Measurements from ENCODE around the gene TULP4. TPM values are rescaled to one million over a fixed set of nuclear protein-coding genes. Genes with fewer than 3 reads are reported as not detected.
"Not testable (repeated sequence)": the region's sequence is repeated elsewhere in the genome, so short reads cannot be mapped to it uniquely, and the experiment has no call there.

TULP4 gene
- polyA plus RNA-seq, 1 donor from 2014 or later: 42.3 TPM

DNA sequence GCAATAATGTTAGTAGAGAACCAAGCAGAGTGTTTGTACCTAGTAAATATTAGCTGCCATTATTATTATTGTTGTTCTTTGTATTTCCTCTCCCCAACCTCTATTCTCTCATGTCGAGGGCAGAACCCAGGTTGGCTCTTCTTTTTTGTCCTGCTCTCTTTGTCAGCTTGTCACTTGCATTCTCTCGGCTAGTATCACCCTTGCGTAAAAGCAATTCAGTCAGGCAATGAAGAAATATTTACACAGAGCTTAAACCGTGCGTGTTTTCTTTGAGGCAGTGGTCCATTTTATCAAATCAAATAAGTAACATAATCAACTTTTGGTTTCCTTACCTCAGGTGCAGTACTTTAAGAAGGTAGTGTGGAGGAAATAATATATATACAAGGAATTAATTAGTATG lies 83.9 kb downstream of the TULP4 start:
- peaks cover 15% of the 10 kb centered on the region for H3K36me3 Mint-ChIP-seq
- H3K9me3 Mint-ChIP-seq: peaks cover 3 to 5% (median 4%) of the 10 kb centered on the region in 3 donors
- H3K27me3 Mint-ChIP-seq: no peaks in the 10 kb centered on the region
- no peak overlapping the region for H3K27ac Mint-ChIP-seq
- H3K4me1 Mint-ChIP-seq: peaks cover 5 to 17% (median 14%) of the 10 kb centered on the region in 3 donors
- H3K4me3 Mint-ChIP-seq: no peak overlapping the region

- Mint-ChIP-seq H3K27ac (no peak overlapping the region), H3K27me3 (no peaks in the 10 kb centered on the region), H3K9me3 (peaks cover 0 to 3% (median 3%) of the 10 kb centered on the region in 3 donors), H3K4me3 (no peak overlapping the region), H3K36me3 (peaks cover 16% of the 10 kb centered on the region), H3K4me1 (peaks cover 3 to 17% (median 14%) of the 10 kb centered on the region in 3 donors)
Observed at GRCh38 chr6:158397578-158397977, 85.3 kb downstream of the TULP4 start.

DNA sequence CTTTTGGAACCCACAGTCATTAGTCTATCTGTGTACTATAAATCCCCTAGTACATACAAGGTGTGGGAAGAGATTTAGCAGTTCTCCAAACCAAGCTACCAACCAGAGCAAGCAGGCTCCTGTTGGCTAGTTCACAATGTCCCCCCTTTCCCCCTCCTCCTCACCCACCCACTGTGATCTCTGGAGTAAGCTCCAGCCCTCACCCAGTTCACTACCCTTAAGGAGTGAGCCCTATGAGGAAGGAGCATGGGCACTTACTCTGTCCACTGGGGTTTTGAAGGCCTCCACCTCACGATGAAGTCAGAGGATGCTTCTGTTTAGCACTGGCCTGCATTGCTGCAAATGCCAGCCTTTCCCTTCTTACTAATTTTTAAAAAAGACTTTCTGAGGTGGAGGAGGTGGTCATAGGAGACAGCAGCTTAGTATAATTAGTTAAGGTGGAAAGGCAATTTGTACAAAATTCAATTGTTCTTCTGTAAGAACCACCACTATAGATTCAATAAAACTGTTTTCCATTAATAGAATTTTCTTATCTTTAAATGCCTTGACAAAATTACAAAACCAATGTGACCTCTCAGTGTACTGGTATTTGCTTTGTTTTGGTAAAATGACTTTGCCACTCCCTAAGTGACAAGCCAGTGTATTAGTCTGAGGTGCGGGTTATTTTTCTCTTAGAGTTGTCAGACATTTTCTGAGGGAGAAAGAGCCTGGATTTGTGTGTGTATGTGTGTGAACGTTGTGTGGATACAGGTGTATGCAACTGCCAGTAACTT lies 86.2 kb downstream of the TULP4 start:
- Mint-ChIP-seq H3K9me3 (peaks cover 0 to 3% (median 0%) of the 10 kb centered on the region in 3 donors), H3K4me1 (peaks cover 3 to 17% (median 14%) of the 10 kb centered on the region in 3 donors), H3K27me3 (no peaks in the 10 kb centered on the region), H3K27ac (no peak overlapping the region), H3K4me3 (no peak overlapping the region), H3K36me3 (peaks cover 15% of the 10 kb centered on the region)

DNA sequence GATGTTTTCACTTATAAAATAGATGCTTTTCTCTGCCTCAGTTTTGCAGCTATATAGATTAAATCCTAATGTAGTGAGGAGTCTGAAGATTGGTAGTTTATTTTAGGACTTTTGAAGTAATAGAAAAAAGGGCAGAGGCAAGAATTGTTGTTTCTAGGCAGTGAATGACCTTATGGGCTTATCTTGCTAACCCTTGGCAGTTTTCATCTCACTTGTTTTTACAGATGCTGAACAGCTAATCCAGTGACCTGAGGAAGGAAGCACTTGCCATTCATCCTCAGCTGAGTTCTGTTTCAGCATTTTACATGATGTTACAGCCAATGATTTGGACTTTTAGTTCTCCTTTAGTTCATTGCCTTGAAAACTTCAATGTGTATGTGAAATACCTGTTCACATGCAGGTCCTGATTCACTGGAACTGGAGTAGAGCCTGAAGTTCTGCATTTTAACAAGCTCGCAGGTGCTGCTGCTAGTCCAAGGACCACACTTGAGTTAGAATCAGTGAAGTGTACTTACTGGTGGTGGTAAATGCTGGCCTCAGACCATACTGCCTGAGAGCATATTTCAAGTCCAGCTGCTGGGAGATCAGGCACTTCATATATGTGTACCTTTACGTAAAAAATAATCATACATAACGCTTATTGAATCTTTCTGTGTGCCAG lies 86.9 kb downstream of the TULP4 start:
- Mint-ChIP-seq H3K27ac (peak overlapping the region in 1 of 3 donors; percentile 6), H3K4me3 (no peak overlapping the region), H3K36me3 (peaks cover 12% of the 10 kb centered on the region), H3K4me1 (peaks cover 3 to 17% (median 13%) of the 10 kb centered on the region in 3 donors), H3K27me3 (no peaks in the 10 kb centered on the region), H3K9me3 (no peaks in the 10 kb centered on the region)

DNA sequence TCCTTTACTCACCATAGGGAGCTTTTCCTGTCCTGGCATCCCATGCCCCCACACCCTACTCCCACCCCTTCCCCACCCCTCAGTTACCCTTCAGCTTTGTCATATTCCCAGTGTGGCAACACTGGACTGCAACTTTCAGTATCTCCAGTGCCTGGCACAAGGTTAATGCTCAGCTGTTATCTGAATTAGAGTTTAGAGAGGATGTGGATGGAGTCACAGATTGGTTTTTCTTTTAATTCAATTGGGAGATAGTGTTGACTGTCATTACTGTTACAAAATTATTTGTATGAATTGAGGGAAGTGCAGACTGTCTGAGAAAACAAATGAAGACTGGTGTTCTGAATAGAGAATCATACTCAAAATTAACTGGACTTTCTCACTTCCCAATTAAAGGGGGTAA lies 89.9 kb downstream of the TULP4 start:
- no peak overlapping the region for H3K4me3 Mint-ChIP-seq
- peaks cover 12% of the 10 kb centered on the region for H3K36me3 Mint-ChIP-seq
- H3K27ac Mint-ChIP-seq: no peak overlapping the region
- no peaks in the 10 kb centered on the region for H3K27me3 Mint-ChIP-seq
- no peaks in the 10 kb centered on the region for H3K9me3 Mint-ChIP-seq
- H3K4me1 Mint-ChIP-seq: peaks cover 4 to 17% (median 9%) of the 10 kb centered on the region in 3 donors

- peaks cover 13 to 20% (median 15%) of the 10 kb centered on the region in 3 donors for H3K4me1 Mint-ChIP-seq
- H3K27ac Mint-ChIP-seq, H3K9me3 Mint-ChIP-seq, H3K27me3 Mint-ChIP-seq, H3K4me3 Mint-ChIP-seq, H3K36me3 Mint-ChIP-seq: not testable (repeated sequence)
Observed at GRCh38 chr6:158405321-158405831, 93.1 kb downstream of the TULP4 start.

DNA sequence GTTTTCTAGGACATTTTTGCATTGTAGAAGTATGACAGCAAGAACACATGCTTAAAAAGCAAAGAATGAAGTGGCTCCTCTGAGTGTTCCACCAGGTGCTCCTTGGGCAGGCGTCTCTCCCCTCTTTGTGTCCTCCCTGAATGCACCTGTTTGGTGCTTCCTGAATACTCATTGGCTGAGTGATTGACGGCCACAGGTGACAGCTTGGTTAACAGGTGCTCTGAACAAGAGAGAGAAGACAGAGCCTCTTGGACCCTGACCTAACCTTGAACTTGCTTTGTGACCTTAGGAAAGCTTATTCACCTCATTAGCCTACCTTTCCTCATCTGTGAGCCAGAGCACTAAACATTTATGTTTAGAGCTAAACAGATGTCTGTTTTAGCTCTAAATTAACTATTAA lies 93.7 kb downstream of the TULP4 start:
- H3K9me3 Mint-ChIP-seq: no peaks in the 10 kb centered on the region
- H3K36me3 Mint-ChIP-seq: peaks cover 9% of the 10 kb centered on the region
- no peaks in the 10 kb centered on the region for H3K27me3 Mint-ChIP-seq
- H3K4me1 Mint-ChIP-seq: peaks cover 13 to 20% (median 15%) of the 10 kb centered on the region in 3 donors
- H3K27ac Mint-ChIP-seq: no peak overlapping the region
- no peak overlapping the region for H3K4me3 Mint-ChIP-seq

DNA sequence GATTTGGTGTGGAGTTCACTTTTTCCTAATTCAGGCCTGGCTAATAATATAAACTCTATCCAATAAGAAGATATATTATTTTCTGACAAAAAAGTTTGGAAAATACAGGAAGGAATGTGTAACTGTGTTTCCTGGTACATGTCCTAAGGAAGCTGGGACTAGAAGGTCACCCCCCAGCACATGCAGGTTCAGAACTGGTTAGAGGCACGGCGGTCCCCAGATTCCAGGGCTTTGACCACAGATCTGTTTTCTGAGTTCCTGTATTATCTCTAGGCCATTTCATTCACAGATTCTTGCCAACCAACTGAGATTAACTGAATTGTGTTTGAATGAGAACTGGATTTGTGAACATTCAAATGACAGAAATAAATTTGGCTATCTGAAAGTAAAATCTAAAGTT lies 94.5 kb downstream of the TULP4 start:
- Mint-ChIP-seq H3K36me3 (peaks cover 9% of the 10 kb centered on the region), H3K27ac (no peak overlapping the region), H3K4me1 (peaks cover 13 to 20% (median 15%) of the 10 kb centered on the region in 3 donors), H3K27me3 (no peaks in the 10 kb centered on the region), H3K4me3 (no peak overlapping the region), H3K9me3 (no peaks in the 10 kb centered on the region)

DNA sequence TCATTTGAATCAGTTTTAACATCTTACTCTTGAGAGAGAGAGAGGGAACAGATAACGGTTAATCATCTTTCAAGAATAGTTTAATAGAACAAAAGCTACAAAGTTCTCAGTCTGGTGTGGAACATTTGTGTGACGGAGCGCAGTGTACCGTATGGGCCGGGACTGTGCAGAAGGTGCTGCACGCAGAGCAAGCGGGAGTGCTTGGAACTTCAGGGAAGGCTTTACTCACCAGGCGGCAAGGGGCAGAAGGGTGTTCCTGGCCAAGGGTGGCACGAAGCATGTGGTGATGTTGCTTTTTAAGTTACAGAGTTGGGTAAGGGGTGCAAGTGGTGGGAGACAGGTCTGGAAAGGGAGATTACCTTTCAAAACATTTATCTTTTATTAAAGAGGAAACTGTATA lies 95.7 kb downstream of the TULP4 start:
- Mint-ChIP-seq H3K4me1 (peaks cover 13 to 20% (median 15%) of the 10 kb centered on the region in 3 donors), H3K27me3 (no peaks in the 10 kb centered on the region), H3K4me3 (no peak overlapping the region), H3K9me3 (no peaks in the 10 kb centered on the region), H3K27ac (no peak overlapping the region), H3K36me3 (peaks cover 4% of the 10 kb centered on the region)

- Mint-ChIP-seq H3K9me3 (no peaks in the 10 kb centered on the region), H3K27me3 (no peaks in the 10 kb centered on the region), H3K4me3 (no peak overlapping the region), H3K4me1 (peaks cover 13 to 20% (median 15%) of the 10 kb centered on the region in 3 donors), H3K36me3 (peaks cover 7% of the 10 kb centered on the region), H3K27ac (no peak overlapping the region)
Observed at GRCh38 chr6:158408552-158409130, 96.4 kb downstream of the TULP4 start.

DNA sequence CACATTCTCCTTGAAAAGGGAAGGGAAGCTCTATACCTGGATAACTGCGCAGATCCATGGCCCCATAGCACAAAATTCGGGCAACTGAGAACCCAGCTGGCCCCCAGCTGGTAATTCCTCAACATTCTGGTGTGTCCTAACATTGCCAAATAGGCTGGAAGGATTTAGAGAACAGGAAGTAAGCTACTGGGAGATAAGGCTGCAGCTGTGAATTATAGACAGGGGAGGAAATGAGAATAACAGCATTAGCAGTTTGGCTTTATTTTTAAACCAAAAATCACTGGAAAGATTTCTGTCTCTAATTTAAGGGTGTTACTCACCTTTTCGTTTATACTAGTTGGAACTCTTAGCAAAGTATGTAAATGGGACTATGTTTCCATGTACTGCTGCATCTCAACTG lies 97.2 kb downstream of the TULP4 start:
- Mint-ChIP-seq H3K27me3 (no peaks in the 10 kb centered on the region), H3K4me1 (peaks cover 10 to 16% (median 13%) of the 10 kb centered on the region in 3 donors), H3K9me3 (no peaks in the 10 kb centered on the region), H3K4me3 (no peak overlapping the region), H3K27ac (no peak overlapping the region), H3K36me3 (peaks cover 8% of the 10 kb centered on the region)

GRCh38 chr6:158410784-158411183 lies 98.5 kb downstream of the TULP4 start:
- Mint-ChIP-seq H3K27ac (no peak overlapping the region), H3K4me1 (peaks cover 5 to 16% (median 10%) of the 10 kb centered on the region in 3 donors), H3K27me3 (no peaks in the 10 kb centered on the region), H3K4me3 (no peak overlapping the region), H3K9me3 (no peaks in the 10 kb centered on the region), H3K36me3 (peaks cover 8% of the 10 kb centered on the region)

DNA sequence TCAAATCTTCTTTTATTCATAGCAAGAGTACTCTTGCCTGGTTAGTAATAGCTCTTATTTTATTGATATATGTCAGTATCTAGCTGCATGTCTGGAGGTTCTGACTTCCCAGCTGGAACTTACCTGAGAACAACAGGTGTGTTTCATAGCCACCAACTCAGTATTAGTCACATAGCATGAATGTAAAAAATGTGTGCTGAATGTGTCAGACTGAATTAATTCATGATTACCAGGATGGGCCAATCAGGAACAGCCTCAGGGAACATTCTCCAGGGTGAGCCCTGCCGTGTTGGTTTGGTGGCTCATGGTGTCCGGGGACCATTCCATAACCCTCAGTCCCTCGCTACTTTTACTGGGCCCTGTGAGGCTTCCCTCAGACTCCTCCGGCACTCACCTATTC lies 99.7 kb downstream of the TULP4 start:
- Mint-ChIP-seq H3K27ac (no peak overlapping the region), H3K27me3 (no peaks in the 10 kb centered on the region), H3K9me3 (no peaks in the 10 kb centered on the region), H3K36me3 (peaks cover 10% of the 10 kb centered on the region), H3K4me1 (peaks cover 5 to 14% (median 10%) of the 10 kb centered on the region in 3 donors), H3K4me3 (no peak overlapping the region)

- H3K4me1 Mint-ChIP-seq: peaks cover 5 to 9% (median 7%) of the 10 kb centered on the region in 3 donors
- no peaks in the 10 kb centered on the region for H3K9me3 Mint-ChIP-seq
- H3K27me3 Mint-ChIP-seq: no peaks in the 10 kb centered on the region
- H3K36me3 Mint-ChIP-seq: peaks cover 17% of the 10 kb centered on the region
- H3K4me3 Mint-ChIP-seq: no peak overlapping the region
- H3K27ac Mint-ChIP-seq: no peak overlapping the region
Observed at GRCh38 chr6:158413028-158413427, 100.8 kb downstream of the TULP4 start.

Measured in IgD-negative memory B cell (primary cell).